Endothelial cell of umbilical vein (primary cell): ENCODE measurements around the gene KRT3. TPM values are rescaled to one million over a fixed set of nuclear protein-coding genes. Genes with fewer than 3 reads are reported as not detected.

ENCODE experiments used
- BruUV-seq: library from RNA; stranded (reverse); fragments of 400-500 nt; replicated peaks from 2 replicates; lab custom pipeline; 2021; lab: Mats Ljungman, UMichigan
- CTCF ChIA-PET: fragments of 300-600, 350-600 bp; sonication (Branson Sonifier 250); formaldehyde crosslinking; loops from one replicate; lab custom pipeline; 2021; ENCODE audit warnings: antibody characterized with exemption, inconsistent platforms; lab: Charles Lee
- POLR2A ChIA-PET: fragments of 300-600, 350-600 bp; sonication (Branson Sonifier 250); formaldehyde crosslinking; loops from one replicate; lab custom pipeline; 2021; ENCODE audit warnings: antibody characterized with exemption, inconsistent platforms; lab: Charles Lee
- DNase-seq: peaks from one replicate; pipeline ENCODE4 v3.0.0-alpha.2; 2011; ENCODE audit warnings: low read depth, low spot score
- FAIRE-seq: peaks from 2 replicates; lab custom pipeline; 2011; peaks lifted over from hg19 to GRCh38; lab: Jason Lieb, UNC
- H2AFZ ChIP-seq: 2 replicates; pipeline ENCODE4 v1.6.0; 2012; ENCODE audit warnings: low read depth, low read length, control low read depth, inconsistent platforms
- H3K27ac ChIP-seq: 2 replicates; pipeline ENCODE4 v1.5.1; 2011; ENCODE audit warnings: low read depth, mild to moderate bottlenecking, control low read depth, low read length, moderate library complexity; ENCODE audit not compliant: insufficient read depth
- H3K27me3 ChIP-seq, 2 experiments: 2 replicates each; pipeline versions ENCODE4 v1.6.0 to v1.6.1; 2011; ENCODE audit warnings: low read length in 2 of 2, mixed read lengths in 1 of 2; ENCODE audit not compliant: control insufficient read depth in 2 of 2, insufficient read depth in 2 of 2
- H3K36me3 ChIP-seq, 2 experiments: 2 replicates in 1 of 2; 3 replicates in 1 of 2; pipeline ENCODE4 v1.5.1; 2011; ENCODE audit warnings: low read length in 2 of 2, mild to moderate bottlenecking in 1 of 2, moderate library complexity in 1 of 2; ENCODE audit not compliant: control insufficient read depth in 2 of 2, insufficient read depth in 2 of 2; ENCODE audit errors: extremely low read depth in 1 of 2
- H3K4me1 ChIP-seq: 3 replicates; pipeline ENCODE4 v1.5.1; 2011; ENCODE audit warnings: mild to moderate bottlenecking, low read length; ENCODE audit not compliant: control insufficient read depth, insufficient read depth; ENCODE audit errors: extremely low read depth
- H3K4me2 ChIP-seq: 2 replicates; pipeline ENCODE4 v1.6.1; 2011; ENCODE audit warnings: low read length, control low read depth, mixed read lengths; ENCODE audit not compliant: insufficient read depth
- H3K4me3 ChIP-seq, 3 experiments: fragments of 200-600 bp in 1 of 3; sonication (generic), shearing (Covaris generic) in 1 of 3; replicated peaks in 1 of 3; 2 replicates each; pipeline ENCODE4 v1.5.1; 2011 to 2016; ENCODE audit warnings: control low read depth in 3 of 3, low read length in 3 of 3, mild to moderate bottlenecking in 2 of 3, inconsistent platforms in 1 of 3, low read depth in 1 of 3, moderate library complexity in 1 of 3; ENCODE audit not compliant: insufficient read depth in 1 of 3
- H3K79me2 ChIP-seq: 2 replicates; pipeline ENCODE4 v1.6.0; 2012; ENCODE audit warnings: low read length, inconsistent platforms; ENCODE audit not compliant: control insufficient read depth, insufficient read depth
- H3K9ac ChIP-seq: replicated peaks from 2 replicates; pipeline ENCODE3; 2011; ENCODE audit warnings: low read length, control low read depth; ENCODE audit not compliant: insufficient read depth; ENCODE audit errors: extremely low read depth
- H3K9me1 ChIP-seq: replicated peaks from 3 replicates; pipeline ENCODE4 v1.6.0; 2011; ENCODE audit warnings: mild to moderate bottlenecking, low read length; ENCODE audit not compliant: control insufficient read depth, insufficient read depth; ENCODE audit errors: extremely low read depth
- H3K9me3 ChIP-seq: replicated peaks from 2 replicates; pipeline ENCODE4 v1.5.1; 2012; ENCODE audit warnings: low read length, inconsistent platforms; ENCODE audit not compliant: control insufficient read depth, insufficient read depth
- H4K20me1 ChIP-seq: replicated peaks from 2 replicates; pipeline ENCODE3; 2011; ENCODE audit warnings: mild to moderate bottlenecking, low read length; ENCODE audit not compliant: control insufficient read depth, insufficient read depth; ENCODE audit errors: extremely low read depth
- EZH2 ChIP-seq: IDR thresholded peaks from 2 replicates; pipeline ENCODE4 v1.6.1; 2012; ENCODE audit warnings: borderline replicate concordance, low read depth, mild to moderate bottlenecking, moderate library complexity, low read length, inconsistent platforms; ENCODE audit not compliant: severe bottlenecking
- FOS ChIP-seq: IDR thresholded peaks from 2 replicates; pipeline ENCODE4 v1.6.1; 2011; ENCODE audit warnings: mild to moderate bottlenecking, low read length, moderate library complexity, borderline replicate concordance; ENCODE audit not compliant: insufficient read depth
- GATA2 ChIP-seq: IDR thresholded peaks from 2 replicates; pipeline ENCODE4 v1.7.0; 2011; ENCODE audit warnings: low read depth, mild to moderate bottlenecking, moderate library complexity, mixed read lengths, low read length; ENCODE audit not compliant: insufficient read length, insufficient read depth
- JUN ChIP-seq: IDR thresholded peaks from 2 replicates; pipeline ENCODE4 v1.6.1; 2011; ENCODE audit warnings: borderline replicate concordance, low read depth; ENCODE audit not compliant: insufficient read length, insufficient read depth
- MYC ChIP-seq: IDR thresholded peaks from one replicate; pipeline ENCODE4 v1.6.1; 2011; ENCODE audit warnings: mild to moderate bottlenecking, low read depth, low read length
- POLR2A ChIP-seq: IDR thresholded peaks from 2 replicates; pipeline ENCODE4 v1.6.1; 2012; ENCODE audit warnings: low read depth, mild to moderate bottlenecking, control low read depth, low read length
- POLR2AphosphoS5 ChIP-seq: IDR thresholded peaks from 2 replicates; pipeline ENCODE4 v1.6.1; 2012; ENCODE audit warnings: low read depth, mild to moderate bottlenecking, control low read depth, low read length, moderate library complexity; ENCODE audit not compliant: insufficient read depth
- dilution Hi-C: fragments of 300-500 bp; cut with MboI; formaldehyde crosslinking; loops from one replicate; pipeline ENCODE4 v1.15.0; 2019; ENCODE audit warnings: low sequenced_read_pairs; ENCODE audit not compliant: extremely low pct_ligation_motif_present
- intact Hi-C: fragments of 100-400 bp; cut with micrococcal nuclease; formaldehyde crosslinking; loops from one replicate; pipeline ENCODE4 v1.10.0; 2022
- polyA plus RNA-seq, 4 experiments: library from polyadenylated mRNA; depleted of rRNA in 3 of 4; stranded (reverse) in 3 of 4; unstranded in 1 of 4; fragments of >200 nt; gene quantifications; 2 replicates each; pipeline versions ENCODE4 v1.2.1 to v1.2.3, GENCODE V29; 2011 to 2012; ENCODE audit warnings: missing spikeins in 1 of 4
- small RNA-seq: library from RNA; depleted of rRNA; stranded (forward); fragments of <200 nt; gene quantifications from one replicate; pipeline ENCODE3, GENCODE V24; 2012; ENCODE audit warnings: low replicate concordance, low read depth; ENCODE audit not compliant: insufficient read depth, insufficient read length
- total RNA-seq: library from RNA; stranded (reverse); gene quantifications from 2 replicates; pipeline ENCODE4 v1.2.3, GENCODE V29; 2021
- TF ChIP-seq, protein P1 (sequence below), 2 donors: IDR thresholded peaks; 1 replicate in 1 of 2; 2 replicates in 1 of 2; pipeline ENCODE4 v1.5.1; 2011; ENCODE audit warnings: low read length in 2 of 2, mild to moderate bottlenecking in 2 of 2, moderate library complexity in 2 of 2, control low read depth in 1 of 2, inconsistent platforms in 1 of 2, low read depth in 1 of 2; ENCODE audit not compliant: insufficient read depth in 1 of 2; ENCODE audit errors: extremely low read depth in 1 of 2
- TF ChIP-seq, protein P2 (sequence below): IDR thresholded peaks from 2 replicates; pipeline ENCODE4 v1.6.1; 2011; ENCODE audit not compliant: insufficient read depth, insufficient read length

Gene KRT3
- total and polyA plus RNA-seq, 2 donors (not counting 3 experiments of a cell fraction or from before 2014, with no cell fraction given) = not detected

DNA sequence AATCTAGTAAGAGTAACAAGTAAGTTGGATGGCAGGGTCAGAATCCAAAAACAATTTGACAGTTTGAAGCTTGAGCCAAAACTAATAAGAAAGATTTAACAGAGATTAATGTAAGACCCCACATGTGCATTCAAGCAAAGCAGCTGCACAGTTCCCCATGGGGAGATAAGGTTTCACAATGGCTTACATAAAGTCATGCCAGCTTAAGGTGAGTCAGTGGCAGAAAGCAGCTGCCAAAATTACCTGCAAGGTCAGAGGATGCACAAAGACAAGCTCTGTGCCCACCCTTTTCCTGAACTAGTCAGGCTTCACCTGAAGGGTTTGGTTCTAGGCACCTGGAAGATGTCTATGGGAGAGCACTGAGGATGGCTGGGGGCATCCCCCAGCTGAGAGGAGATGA, 56.0 kb downstream of the KRT3 start:
- no TSS peak for BruUV-seq
- H3K4me2 ChIP-seq = no peak overlapping the region
- ChIA-PET POLR2A (no interaction called here), CTCF (no interaction called here)
- no peaks in the 10 kb centered on the region for H3K27me3 ChIP-seq
- no peaks in the 10 kb centered on the region for H3K79me2 ChIP-seq
- H3K27ac ChIP-seq = no peak overlapping the region
- FAIRE-seq (no peak), DNase-seq (no peak)
- no peaks in the 10 kb centered on the region for H3K36me3 ChIP-seq
- H3K9me1 ChIP-seq = no peaks in the 10 kb centered on the region
- dilution Hi-C loops = no loop called here
- intact Hi-C loops = no loop called here
- no peaks in the 10 kb centered on the region for H3K9me3 ChIP-seq
- no peak overlapping the region for H3K9ac ChIP-seq
- H3K4me1 ChIP-seq = no peaks in the 10 kb centered on the region
- no peaks in the 10 kb centered on the region for H4K20me1 ChIP-seq
- TF ChIP-seq JUN = no peak
- TF ChIP-seq POLR2A = no peak
- TF ChIP-seq, protein P1, sequence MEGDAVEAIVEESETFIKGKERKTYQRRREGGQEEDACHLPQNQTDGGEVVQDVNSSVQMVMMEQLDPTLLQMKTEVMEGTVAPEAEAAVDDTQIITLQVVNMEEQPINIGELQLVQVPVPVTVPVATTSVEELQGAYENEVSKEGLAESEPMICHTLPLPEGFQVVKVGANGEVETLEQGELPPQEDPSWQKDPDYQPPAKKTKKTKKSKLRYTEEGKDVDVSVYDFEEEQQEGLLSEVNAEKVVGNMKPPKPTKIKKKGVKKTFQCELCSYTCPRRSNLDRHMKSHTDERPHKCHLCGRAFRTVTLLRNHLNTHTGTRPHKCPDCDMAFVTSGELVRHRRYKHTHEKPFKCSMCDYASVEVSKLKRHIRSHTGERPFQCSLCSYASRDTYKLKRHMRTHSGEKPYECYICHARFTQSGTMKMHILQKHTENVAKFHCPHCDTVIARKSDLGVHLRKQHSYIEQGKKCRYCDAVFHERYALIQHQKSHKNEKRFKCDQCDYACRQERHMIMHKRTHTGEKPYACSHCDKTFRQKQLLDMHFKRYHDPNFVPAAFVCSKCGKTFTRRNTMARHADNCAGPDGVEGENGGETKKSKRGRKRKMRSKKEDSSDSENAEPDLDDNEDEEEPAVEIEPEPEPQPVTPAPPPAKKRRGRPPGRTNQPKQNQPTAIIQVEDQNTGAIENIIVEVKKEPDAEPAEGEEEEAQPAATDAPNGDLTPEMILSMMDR (IDR thresholded peaks at IDR 0.05; ENCODE audit: extremely low read depth in 1 of 2, insufficient read depth in 1 of 2, low read depth in 1 of 2, low read length in 2 of 2) = no peak
- TF ChIP-seq MYC = no peak
- TF ChIP-seq POLR2AphosphoS5 = no peak
- TF ChIP-seq, protein P2, sequence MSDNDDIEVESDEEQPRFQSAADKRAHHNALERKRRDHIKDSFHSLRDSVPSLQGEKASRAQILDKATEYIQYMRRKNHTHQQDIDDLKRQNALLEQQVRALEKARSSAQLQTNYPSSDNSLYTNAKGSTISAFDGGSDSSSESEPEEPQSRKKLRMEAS = no peak
- TF ChIP-seq GATA2 = no peak
- no peak for TF ChIP-seq FOS
- TF ChIP-seq EZH2 = no peak
- no peak overlapping the region for H2AFZ ChIP-seq
- H3K4me3 ChIP-seq = no peak overlapping the region

Small RNA genes lying within 50 kb of the gene (small RNA-seq; reads per million reads assigned to genes)
- gene AC107016.2 = not detected

Other genes starting within 250 kb of the KRT3 start
- not detected in 2 replicates for gene KRT71, start 243.0 kb downstream of the KRT3 start, total RNA-seq
- gene KRT71, start 243.0 kb downstream of the KRT3 start, polyA plus RNA-seq = not detected in 2 replicates
- not detected in 2 replicates for gene KRT74, start 222.3 kb downstream of the KRT3 start, total RNA-seq
- not detected in 2 replicates for gene KRT74, start 222.3 kb downstream of the KRT3 start, polyA plus RNA-seq
- not detected in 2 replicates for gene KRT72, start 194.7 kb downstream of the KRT3 start, total RNA-seq
- gene KRT72, start 194.7 kb downstream of the KRT3 start, polyA plus RNA-seq = not detected in 2 replicates
- gene KRT73, start 177.6 kb downstream of the KRT3 start, total RNA-seq = not detected in 2 replicates
- not detected in 2 replicates for gene KRT73, start 177.6 kb downstream of the KRT3 start, polyA plus RNA-seq
- not detected in 2 replicates for gene KRT2, start 143.9 kb downstream of the KRT3 start, total RNA-seq
- not detected in 2 replicates for gene KRT2, start 143.9 kb downstream of the KRT3 start, polyA plus RNA-seq
- not detected in 2 replicates for gene KRT1, start 115.7 kb downstream of the KRT3 start, total RNA-seq
- gene KRT1, start 115.7 kb downstream of the KRT3 start, polyA plus RNA-seq = not detected in 2 replicates
- not detected in 2 replicates for gene KRT77, start 92.6 kb downstream of the KRT3 start, total RNA-seq
- gene KRT77, start 92.6 kb downstream of the KRT3 start, polyA plus RNA-seq = not detected in 2 replicates
- not detected in 2 replicates for gene KRT76, start 18.8 kb downstream of the KRT3 start, total RNA-seq
- gene KRT76, start 18.8 kb downstream of the KRT3 start, polyA plus RNA-seq = not detected in 2 replicates
- not detected in 2 replicates for gene KRT4, start 18.0 kb upstream of the KRT3 start, total RNA-seq
- gene KRT4, start 18.0 kb upstream of the KRT3 start, polyA plus RNA-seq = not detected in 2 replicates
- gene KRT79, start 38.2 kb upstream of the KRT3 start, total RNA-seq = not detected in 2 replicates
- gene KRT79, start 38.2 kb upstream of the KRT3 start, polyA plus RNA-seq = not detected in 2 replicates
- gene KRT78, start 52.9 kb upstream of the KRT3 start, total RNA-seq = not detected in 2 replicates
- not detected in 2 replicates for gene KRT78, start 52.9 kb upstream of the KRT3 start, polyA plus RNA-seq
- gene KRT8, start 109.0 kb upstream of the KRT3 start, total RNA-seq = 22.1 and 31.7 TPM in 2 replicates
- 23.5 and 25.8 TPM in 2 replicates for gene KRT8, start 109.0 kb upstream of the KRT3 start, polyA plus RNA-seq
- gene KRT18, start 153.0 kb upstream of the KRT3 start, total RNA-seq = 233 and 235 TPM in 2 replicates
- 178 and 216 TPM in 2 replicates for gene KRT18, start 153.0 kb upstream of the KRT3 start, polyA plus RNA-seq
- 372 and 382 TPM in 2 replicates for gene EIF4B, start 210.3 kb upstream of the KRT3 start, total RNA-seq
- 169 and 233 TPM in 2 replicates for gene EIF4B, start 210.3 kb upstream of the KRT3 start, polyA plus RNA-seq